IMR-90 (cell line): Measurements from ENCODE around the gene CHL1. TPM values are rescaled to one million over a fixed set of nuclear protein-coding genes. Genes with fewer than 3 reads are reported as not detected.

ENCODE experiments used
- ATAC-seq: fragments of 200-7000 bp; cut with Tn5 transposase; 2 replicates; pipeline ENCODE4 v1.9.1; 2020; ENCODE audit warnings: low read depth, mild to moderate bottlenecking, moderate library complexity
- BruUV-seq: library from RNA; stranded (reverse); fragments of 400-500 nt; replicated peaks from 2 replicates; lab custom pipeline; 2021; lab: Mats Ljungman, UMichigan
- CTCF ChIA-PET: fragments of 300-600 bp; formaldehyde crosslinking; extraction: SDS; loops from one replicate; lab custom pipeline; 2021; ENCODE audit warnings: antibody characterized with exemption; lab: Yijun Ruan, JAX
- POLR2A ChIA-PET: fragments of 300-600 bp; sonication (Branson Sonifier 250); formaldehyde crosslinking; loops from one replicate; lab custom pipeline; 2022; ENCODE audit warnings: antibody characterized with exemption; ENCODE audit not compliant: unreplicated experiment; lab: Charles Lee
- DNase-seq: peaks from one replicate; pipeline ENCODE4 v3.0.0; 2013
- H2AFZ ChIP-seq: replicated peaks from 2 replicates; pipeline ENCODE3; 2013; ENCODE audit warnings: low read length, mild to moderate bottlenecking; ENCODE audit not compliant: poor library complexity
- H2AK5ac ChIP-seq: 2 replicates; pipeline ENCODE4 v1.6.1; 2013; ENCODE audit warnings: low read depth, low read length, inconsistent platforms
- H2AK9ac ChIP-seq: replicated peaks from 2 replicates; pipeline ENCODE3; 2013; ENCODE audit warnings: mild to moderate bottlenecking, low read depth, low read length, moderate library complexity; ENCODE audit not compliant: poor library complexity
- H2BK120ac ChIP-seq: 2 replicates; pipeline ENCODE4 v1.6.1; 2013; ENCODE audit warnings: low read depth, low read length, inconsistent platforms
- H2BK15ac ChIP-seq: 3 replicates; pipeline ENCODE4 v1.6.1; 2013; ENCODE audit warnings: low read depth, low read length, inconsistent platforms
- H2BK20ac ChIP-seq: 2 replicates; pipeline ENCODE4 v1.6.1; 2013; ENCODE audit warnings: low read depth, mild to moderate bottlenecking, inconsistent platforms, low read length, moderate library complexity
- H2BK5ac ChIP-seq: 2 replicates; pipeline ENCODE4 v1.6.1; 2013; ENCODE audit warnings: mild to moderate bottlenecking, low read depth, low read length, inconsistent platforms; ENCODE audit not compliant: poor library complexity, severe bottlenecking
- H3K14ac ChIP-seq: replicated peaks from 2 replicates; pipeline ENCODE4 v1.6.1; 2013; ENCODE audit warnings: low read depth, low read length, inconsistent platforms
- H3K18ac ChIP-seq: 2 replicates; pipeline ENCODE4 v1.6.1; 2013; ENCODE audit warnings: low read depth, low read length, control low read depth
- H3K23ac ChIP-seq: 2 replicates; pipeline ENCODE4 v1.6.1; 2013; ENCODE audit warnings: low read depth, low read length, inconsistent platforms
- H3K27ac ChIP-seq: 2 replicates; pipeline ENCODE4 v1.5.1; 2013; ENCODE audit warnings: mild to moderate bottlenecking, control low read depth, low read length; ENCODE audit not compliant: insufficient read depth
- H3K27me3 ChIP-seq: 2 replicates; pipeline ENCODE4 v1.6.1; 2013; ENCODE audit warnings: low read length; ENCODE audit not compliant: control insufficient read depth, insufficient read depth
- H3K36me3 ChIP-seq: 2 replicates; pipeline ENCODE4 v1.6.1; 2013; ENCODE audit warnings: low read length, mixed read lengths; ENCODE audit not compliant: control insufficient read depth, insufficient read depth
- H3K4ac ChIP-seq: 2 replicates; pipeline ENCODE4 v1.6.1; 2013; ENCODE audit warnings: low read depth, low read length, inconsistent platforms
- H3K4me1 ChIP-seq: 2 replicates; pipeline ENCODE4 v1.6.1; 2013; ENCODE audit warnings: low read length, mixed read lengths; ENCODE audit not compliant: control insufficient read depth, insufficient read depth
- H3K4me2 ChIP-seq: 2 replicates; pipeline ENCODE4 v1.6.1; 2013; ENCODE audit warnings: low read depth, mild to moderate bottlenecking, control low read depth, low read length, moderate library complexity
- H3K4me3 ChIP-seq: 2 replicates; pipeline ENCODE4 v1.5.1; 2013; ENCODE audit warnings: low read depth, mild to moderate bottlenecking, control low read depth, low read length, moderate library complexity; ENCODE audit not compliant: insufficient read depth
- H3K56ac ChIP-seq: 2 replicates; pipeline ENCODE4 v1.6.1; 2013; ENCODE audit warnings: low read length, inconsistent platforms; ENCODE audit not compliant: insufficient read depth; ENCODE audit errors: extremely low read depth
- H3K79me1 ChIP-seq, 2 experiments: 2 replicates each; pipeline ENCODE4 v1.6.1; 2013; ENCODE audit warnings: low read length in 2 of 2, inconsistent platforms in 1 of 2, low read depth in 1 of 2
- H3K9ac ChIP-seq: 2 replicates; pipeline ENCODE4 v1.6.1; 2013; ENCODE audit warnings: low read depth, low read length, control low read depth
- H3K9me1 ChIP-seq: 2 replicates; pipeline ENCODE4 v1.6.1; 2013; ENCODE audit warnings: low read length, inconsistent platforms; ENCODE audit not compliant: insufficient read depth
- H3K9me3 ChIP-seq: 2 replicates; pipeline ENCODE4 v1.6.1; 2013; ENCODE audit warnings: low read length; ENCODE audit not compliant: control insufficient read depth, insufficient read depth
- H4K20me1 ChIP-seq: 2 replicates; pipeline ENCODE4 v1.6.1; 2013; ENCODE audit warnings: low read length, inconsistent platforms; ENCODE audit not compliant: insufficient read depth
- H4K5ac ChIP-seq: 2 replicates; pipeline ENCODE4 v1.6.1; 2013; ENCODE audit warnings: mild to moderate bottlenecking, low read depth, low read length, control low read depth
- H4K8ac ChIP-seq, 2 experiments: 2 replicates each; pipeline ENCODE4 v1.6.1; 2013; ENCODE audit warnings: low read depth in 2 of 2, low read length in 2 of 2, control low read depth in 1 of 2, inconsistent platforms in 1 of 2
- H4K91ac ChIP-seq: 2 replicates; pipeline ENCODE4 v1.6.1; 2013; ENCODE audit warnings: low read depth, low read length, inconsistent platforms; ENCODE audit not compliant: insufficient read depth
- BHLHE40 ChIP-seq: fragments of 150-350 bp; IDR thresholded peaks from 2 replicates; pipeline ENCODE4 v1.6.1; 2016; ENCODE audit warnings: mild to moderate bottlenecking, low read depth, low read length
- CEBPB ChIP-seq: IDR thresholded peaks from 2 replicates; pipeline ENCODE4 v1.6.1; 2012; ENCODE audit warnings: low read depth, low read length, improper control_type of control experiment
- CHD1 ChIP-seq: IDR thresholded peaks from 2 replicates; pipeline ENCODE4 v1.6.1; 2012; ENCODE audit warnings: low read depth, low read length, improper control_type of control experiment
- FOS ChIP-seq: fragments of 150-350 bp; IDR thresholded peaks from 2 replicates; pipeline ENCODE4 v1.6.1; 2016; ENCODE audit warnings: low read depth, low read length
- MAFK ChIP-seq: IDR thresholded peaks from 2 replicates; pipeline ENCODE4 v1.6.1; 2012; ENCODE audit warnings: low read depth, low read length, improper control_type of control experiment
- MAZ ChIP-seq: IDR thresholded peaks from 2 replicates; pipeline ENCODE4 v1.6.1; 2012; ENCODE audit warnings: low read depth, mild to moderate bottlenecking, low read length, improper control_type of control experiment, moderate library complexity, borderline replicate concordance
- MXI1 ChIP-seq: IDR thresholded peaks from 2 replicates; pipeline ENCODE4 v1.6.1; 2012; ENCODE audit warnings: low read depth, mild to moderate bottlenecking, low read length, moderate library complexity, borderline replicate concordance
- NFE2L2 ChIP-seq: fragments of 150-350 bp; IDR thresholded peaks from 2 replicates; pipeline ENCODE4 v1.6.1; 2016; ENCODE audit warnings: low read depth, mild to moderate bottlenecking, low read length
- POLR2A ChIP-seq: IDR thresholded peaks from 2 replicates; pipeline ENCODE4 v1.6.1; 2012; ENCODE audit warnings: mild to moderate bottlenecking, low read depth, low read length
- RAD21 ChIP-seq: IDR thresholded peaks from 2 replicates; pipeline ENCODE4 v1.6.1; 2012; ENCODE audit warnings: low read length, improper control_type of control experiment
- RCOR1 ChIP-seq: IDR thresholded peaks from 2 replicates; pipeline ENCODE4 v1.6.1; 2012; ENCODE audit warnings: mild to moderate bottlenecking, low read length, improper control_type of control experiment; ENCODE audit not compliant: insufficient replicate concordance
- RFX5 ChIP-seq: IDR thresholded peaks from 2 replicates; pipeline ENCODE4 v1.8.0; 2012; ENCODE audit warnings: low read depth, mild to moderate bottlenecking, low read length, moderate library complexity
- SMC3 ChIP-seq: fragments of 150-350 bp; IDR thresholded peaks from 2 replicates; pipeline ENCODE4 v1.6.1; 2016; ENCODE audit warnings: low read depth, mild to moderate bottlenecking, antibody characterized with exemption, low read length, moderate library complexity
- WGBS, 2 experiments: methylation state at CpG; one replicate each; pipeline versions ENCODE4 v1.1.5 to v1.1.7; 2013; ENCODE audit warnings: missing lambda C conversion rate in 2 of 2; ENCODE audit not compliant: insufficient read length in 1 of 2; ENCODE audit errors: extremely low coverage in 2 of 2; 5-methylcytosine and 5-hydroxymethylcytosine counted together
- dilution Hi-C: fragments of 300-500 bp; cut with HindIII; formaldehyde crosslinking; loops from one replicate; pipeline ENCODE4 v1.14.3; 2018; ENCODE audit warnings: low sequenced_read_pairs; ENCODE audit not compliant: unreplicated experiment
- in situ Hi-C: fragments of 300-500 bp; cut with MboI; formaldehyde crosslinking; loops from 3 replicates; pipeline ENCODE4 v1.14.3; 2019; ENCODE audit warnings: low sequenced_read_pairs, inconsistent platforms, mixed read lengths
- intact Hi-C: fragments of 100-400 bp; cut with micrococcal nuclease; formaldehyde crosslinking; loops from 2 replicates; pipeline ENCODE4 v1.10.0; 2022
- polyA plus RNA-seq, 3 experiments: library from polyadenylated mRNA; depleted of rRNA; stranded (reverse); fragments of >200 nt; gene quantifications; 2 replicates each; pipeline ENCODE4 v1.2.3, GENCODE V29; 2012; ENCODE audit warnings: low replicate concordance in 1 of 3
- total RNA-seq: library from RNA; depleted of rRNA; stranded (reverse); fragments of >200 nt; gene quantifications from 2 replicates; pipeline ENCODE4 v1.2.3, GENCODE V29; 2012
- TF ChIP-seq, protein P1 (sequence below): fragments of 150-350 bp; IDR thresholded peaks from 2 replicates; pipeline ENCODE4 v1.6.1; 2016; ENCODE audit warnings: low read depth, mild to moderate bottlenecking, low read length, moderate library complexity, borderline replicate concordance
- TF ChIP-seq, protein P2 (sequence below): fragments of 150-350 bp; IDR thresholded peaks from 2 replicates; pipeline ENCODE4 v1.6.1; 2017; ENCODE audit warnings: mild to moderate bottlenecking, antibody characterized with exemption, low read length, low read depth
- TF ChIP-seq, protein P3 (sequence below): conservative IDR thresholded peaks from 2 replicates; pipeline ENCODE4 v1.5.1; 2012; ENCODE audit warnings: mild to moderate bottlenecking, low read depth, low read length, improper control_type of control experiment

Gene CHL1
- total and polyA plus RNA-seq, 2 of the 4 experiments (the other 2 are of a cell fraction) = 0.38 to 1.6 TPM

DNA sequence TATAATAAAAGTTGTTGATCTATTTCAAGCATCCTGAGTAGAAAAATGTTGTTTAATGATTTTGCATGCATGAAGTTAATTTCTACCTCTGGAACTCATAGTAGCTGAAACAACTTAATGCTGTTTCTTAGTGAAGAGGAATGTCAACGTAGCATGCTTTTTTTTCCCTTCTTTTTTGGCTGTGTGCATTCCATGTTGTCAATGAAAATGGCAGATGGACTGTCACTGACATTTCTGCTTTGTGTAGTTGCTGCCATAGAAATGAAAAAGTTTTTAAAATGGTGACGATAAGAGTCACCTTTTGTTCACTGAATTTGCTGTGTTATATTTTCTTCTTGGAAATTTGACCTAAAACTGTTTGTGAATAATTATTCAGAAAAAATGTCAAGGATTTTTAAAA is 116.3 kb downstream of the CHL1 start:
- Histone ChIP-seq H3K14ac (no peak overlapping the region), H3K4me1 (no peaks in the 10 kb centered on the region), H2AK5ac (no peak overlapping the region), H3K23ac (no peak overlapping the region), H3K9ac (no peak overlapping the region), H2BK5ac (no peak overlapping the region), H3K9me1 (no peaks in the 10 kb centered on the region), H2AK9ac (no peak overlapping the region), H3K4me2 (no peak overlapping the region), H3K9me3 (peaks cover 2% of the 10 kb centered on the region; the same call in 1 of the 2 replicates), H3K4me3 (no peak overlapping the region), H3K79me1 (no peaks in the 10 kb centered on the region), H3K4ac (no peak overlapping the region), H2BK15ac (no peak overlapping the region), H2BK120ac (no peak overlapping the region), H3K27me3 (no peaks in the 10 kb centered on the region), H3K18ac (no peak overlapping the region), H4K20me1 (no peaks in the 10 kb centered on the region), H2BK20ac (no peak overlapping the region), H3K27ac (no peak overlapping the region), H3K56ac (no peak overlapping the region), H4K91ac (no peak overlapping the region), H4K5ac (no peak overlapping the region), H4K8ac (no peak overlapping the region), H2AFZ (no peak overlapping the region), H3K36me3 (no peaks in the 10 kb centered on the region)
- ChIA-PET CTCF (no interaction called here), POLR2A (no interaction called here)
- TF ChIP-seq BHLHE40 (no peak), MXI1 (no peak), POLR2A (no peak), SMC3 (no peak), RAD21 (no peak), CHD1 (no peak), RFX5 (no peak), MAZ (no peak), RCOR1 (no peak), CEBPB (no peak), FOS (no peak), MAFK (no peak), NFE2L2 (no peak)
- TF ChIP-seq, protein P1, sequence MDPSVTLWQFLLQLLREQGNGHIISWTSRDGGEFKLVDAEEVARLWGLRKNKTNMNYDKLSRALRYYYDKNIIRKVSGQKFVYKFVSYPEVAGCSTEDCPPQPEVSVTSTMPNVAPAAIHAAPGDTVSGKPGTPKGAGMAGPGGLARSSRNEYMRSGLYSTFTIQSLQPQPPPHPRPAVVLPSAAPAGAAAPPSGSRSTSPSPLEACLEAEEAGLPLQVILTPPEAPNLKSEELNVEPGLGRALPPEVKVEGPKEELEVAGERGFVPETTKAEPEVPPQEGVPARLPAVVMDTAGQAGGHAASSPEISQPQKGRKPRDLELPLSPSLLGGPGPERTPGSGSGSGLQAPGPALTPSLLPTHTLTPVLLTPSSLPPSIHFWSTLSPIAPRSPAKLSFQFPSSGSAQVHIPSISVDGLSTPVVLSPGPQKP = no peak
- TF ChIP-seq, protein P2, sequence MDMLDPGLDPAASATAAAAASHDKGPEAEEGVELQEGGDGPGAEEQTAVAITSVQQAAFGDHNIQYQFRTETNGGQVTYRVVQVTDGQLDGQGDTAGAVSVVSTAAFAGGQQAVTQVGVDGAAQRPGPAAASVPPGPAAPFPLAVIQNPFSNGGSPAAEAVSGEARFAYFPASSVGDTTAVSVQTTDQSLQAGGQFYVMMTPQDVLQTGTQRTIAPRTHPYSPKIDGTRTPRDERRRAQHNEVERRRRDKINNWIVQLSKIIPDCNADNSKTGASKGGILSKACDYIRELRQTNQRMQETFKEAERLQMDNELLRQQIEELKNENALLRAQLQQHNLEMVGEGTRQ = no peak
- TF ChIP-seq, protein P3, sequence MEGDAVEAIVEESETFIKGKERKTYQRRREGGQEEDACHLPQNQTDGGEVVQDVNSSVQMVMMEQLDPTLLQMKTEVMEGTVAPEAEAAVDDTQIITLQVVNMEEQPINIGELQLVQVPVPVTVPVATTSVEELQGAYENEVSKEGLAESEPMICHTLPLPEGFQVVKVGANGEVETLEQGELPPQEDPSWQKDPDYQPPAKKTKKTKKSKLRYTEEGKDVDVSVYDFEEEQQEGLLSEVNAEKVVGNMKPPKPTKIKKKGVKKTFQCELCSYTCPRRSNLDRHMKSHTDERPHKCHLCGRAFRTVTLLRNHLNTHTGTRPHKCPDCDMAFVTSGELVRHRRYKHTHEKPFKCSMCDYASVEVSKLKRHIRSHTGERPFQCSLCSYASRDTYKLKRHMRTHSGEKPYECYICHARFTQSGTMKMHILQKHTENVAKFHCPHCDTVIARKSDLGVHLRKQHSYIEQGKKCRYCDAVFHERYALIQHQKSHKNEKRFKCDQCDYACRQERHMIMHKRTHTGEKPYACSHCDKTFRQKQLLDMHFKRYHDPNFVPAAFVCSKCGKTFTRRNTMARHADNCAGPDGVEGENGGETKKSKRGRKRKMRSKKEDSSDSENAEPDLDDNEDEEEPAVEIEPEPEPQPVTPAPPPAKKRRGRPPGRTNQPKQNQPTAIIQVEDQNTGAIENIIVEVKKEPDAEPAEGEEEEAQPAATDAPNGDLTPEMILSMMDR = no peak
- ATAC-seq = no peak
- BruUV-seq = no TSS peak
- in situ Hi-C loops (no loop called here), dilution Hi-C loops (no loop called here), intact Hi-C loops (no loop called here)
- WGBS, 2 experiments = no CpG with 5 or more reads among the region's 2 CpGs
- no peak for DNase-seq
